H1 (cell line): ENCODE measurements around the gene TGM6. TPM values are rescaled to one million over a fixed set of nuclear protein-coding genes. Genes with fewer than 3 reads are reported as not detected.

Experiments
- CTCF ChIA-PET: fragments of 300-600 bp; sonication (Branson Sonifier 250); formaldehyde crosslinking; loops from one replicate; lab custom pipeline; 2021; ENCODE audit not compliant: partially characterized antibody; lab: Charles Lee
- POLR2A ChIA-PET: fragments of 300-600 bp; sonication (Branson Sonifier 250); formaldehyde crosslinking; loops from one replicate; lab custom pipeline; 2021; ENCODE audit warnings: inconsistent platforms; ENCODE audit not compliant: partially characterized antibody; lab: Charles Lee
- DNase-seq, 2 experiments: peaks; one replicate each; pipeline versions ENCODE4 v3.0.0 to v3.0.0-alpha.2; 2010 to 2022; ENCODE audit warnings: low spot score in 2 of 2, low read depth in 1 of 2, mixed read lengths in 1 of 2
- FAIRE-seq: peaks from 2 replicates; lab custom pipeline; 2011; peaks lifted over from hg19 to GRCh38; lab: Jason Lieb, UNC
- H2AFZ ChIP-seq: 2 replicates; pipeline ENCODE4 v1.8.1; 2012; ENCODE audit warnings: low read length, inconsistent platforms
- H2AK5ac ChIP-seq: 2 replicates; pipeline ENCODE4 v1.6.1; 2013; ENCODE audit warnings: low read depth, low read length
- H2BK120ac ChIP-seq: replicated peaks from 2 replicates; pipeline ENCODE3; 2013; ENCODE audit warnings: low read depth, low read length, inconsistent platforms
- H2BK12ac ChIP-seq: 2 replicates; pipeline ENCODE4 v1.6.1; 2013; ENCODE audit warnings: low read depth, low read length
- H2BK15ac ChIP-seq: 2 replicates; pipeline ENCODE4 v1.6.1; 2013; ENCODE audit warnings: low read length
- H2BK20ac ChIP-seq: 2 replicates; pipeline ENCODE4 v1.6.1; 2013; ENCODE audit warnings: low read length
- H2BK5ac ChIP-seq: 2 replicates; pipeline ENCODE4 v1.6.1; 2013; ENCODE audit warnings: low read depth, low read length
- H3K14ac ChIP-seq: 2 replicates; pipeline ENCODE4 v1.6.1; 2013; ENCODE audit warnings: inconsistent platforms; ENCODE audit not compliant: insufficient read length
- H3K18ac ChIP-seq: 2 replicates; pipeline ENCODE4 v1.6.1; 2013; ENCODE audit warnings: low read length; ENCODE audit errors: extremely low read depth
- H3K23ac ChIP-seq: 2 replicates; pipeline ENCODE4 v1.6.1; 2013; ENCODE audit warnings: inconsistent platforms; ENCODE audit not compliant: insufficient read length
- H3K23me2 ChIP-seq: 2 replicates; pipeline ENCODE4 v1.6.1; 2013; ENCODE audit warnings: low read depth, low read length
- H3K27ac ChIP-seq: 2 replicates; pipeline ENCODE4 v1.6.1; 2011; ENCODE audit warnings: low read depth, low read length, inconsistent platforms
- H3K27me3 ChIP-seq, 4 experiments: replicated peaks in 1 of 4; 1 replicate in 1 of 4; 2 replicates in 3 of 4; pipeline versions ENCODE4 v1.6.1 to v1.8.1; 2011 to 2013; ENCODE audit warnings: low read length in 3 of 4, mild to moderate bottlenecking in 3 of 4, inconsistent platforms in 2 of 4, mixed read lengths in 2 of 4, moderate library complexity in 1 of 4; ENCODE audit not compliant: control insufficient read depth in 3 of 4, insufficient read depth in 3 of 4; ENCODE audit errors: extremely low read depth in 1 of 4
- H3K36me3 ChIP-seq, 4 experiments: 2 replicates each; pipeline versions ENCODE4 v1.6.1 to v1.8.1; 2011 to 2013; ENCODE audit warnings: mild to moderate bottlenecking in 4 of 4, low read length in 3 of 4, moderate library complexity in 2 of 4, control low read depth in 1 of 4, inconsistent platforms in 1 of 4; ENCODE audit not compliant: insufficient read depth in 4 of 4, control insufficient read depth in 2 of 4
- H3K4ac ChIP-seq: replicated peaks from 2 replicates; pipeline ENCODE3; 2013; ENCODE audit warnings: low read length, low read depth, mixed read lengths, inconsistent platforms; ENCODE audit not compliant: insufficient read length
- H3K4me1 ChIP-seq, 4 experiments: replicated peaks in 1 of 4; 1 replicate in 1 of 4; 2 replicates in 3 of 4; pipeline versions ENCODE4 v1.6.1 to v1.8.1; 2011 to 2013; ENCODE audit warnings: low read length in 3 of 4, inconsistent platforms in 2 of 4, mixed read lengths in 1 of 4; ENCODE audit not compliant: insufficient read depth in 4 of 4, control insufficient read depth in 3 of 4
- H3K4me2 ChIP-seq, 2 experiments: 2 replicates each; pipeline versions ENCODE4 v1.6.1 to v1.8.1; 2011 to 2013; ENCODE audit warnings: low read depth in 2 of 2, low read length in 2 of 2, control low read depth in 1 of 2, inconsistent platforms in 1 of 2, mild to moderate bottlenecking in 1 of 2; ENCODE audit not compliant: insufficient read depth in 1 of 2
- H3K4me3 ChIP-seq, 4 experiments: fragments of 200-600, 300-600 bp in 1 of 4; sonication (generic), shearing (Covaris generic), sonication (Bioruptor Twin) in 1 of 4; 2 replicates each; pipeline versions ENCODE4 v1.5.1 to v1.8.1; 2011 to 2016; ENCODE audit warnings: low read length in 4 of 4, low read depth in 3 of 4, control low read depth in 2 of 4, inconsistent platforms in 2 of 4, mild to moderate bottlenecking in 2 of 4, mixed read lengths in 1 of 4, moderate library complexity in 1 of 4; ENCODE audit not compliant: insufficient read depth in 2 of 4; ENCODE audit errors: extremely low read depth in 1 of 4
- H3K56ac ChIP-seq: replicated peaks from 2 replicates; pipeline ENCODE3; 2013; ENCODE audit warnings: low read depth, mild to moderate bottlenecking, mixed read lengths, low read length, inconsistent platforms; ENCODE audit not compliant: insufficient read length
- H3K79me1 ChIP-seq: 2 replicates; pipeline ENCODE4 v1.6.1; 2013; ENCODE audit warnings: low read depth, low read length, control low read depth
- H3K79me2 ChIP-seq, 2 experiments: 2 replicates each; pipeline versions ENCODE4 v1.6.1 to v1.8.1; 2012 to 2013; ENCODE audit warnings: low read length in 2 of 2, mild to moderate bottlenecking in 2 of 2, inconsistent platforms in 1 of 2; ENCODE audit not compliant: insufficient read depth in 2 of 2, control insufficient read depth in 1 of 2
- H3K9ac ChIP-seq, 4 experiments: replicated peaks in 1 of 4; 1 replicate in 1 of 4; 2 replicates in 3 of 4; pipeline versions ENCODE4 v1.6.1 to v1.8.1; 2011 to 2013; ENCODE audit warnings: low read depth in 3 of 4, low read length in 3 of 4, control low read depth in 2 of 4, mild to moderate bottlenecking in 2 of 4, moderate library complexity in 2 of 4, inconsistent platforms in 1 of 4; ENCODE audit errors: extremely low read depth in 1 of 4
- H3K9me3 ChIP-seq, 2 experiments: 2 replicates each; pipeline versions ENCODE4 v1.6.1 to v1.8.1; 2012 to 2013; ENCODE audit warnings: mild to moderate bottlenecking in 2 of 2, moderate library complexity in 2 of 2, control low read depth in 1 of 2, inconsistent platforms in 1 of 2, low read depth in 1 of 2, low read length in 1 of 2, mixed read lengths in 1 of 2; ENCODE audit not compliant: insufficient read depth in 2 of 2
- H4K20me1 ChIP-seq, 2 experiments: replicated peaks in 1 of 2; 2 replicates each; pipeline versions ENCODE3 to v1.8.1; 2011 to 2013; ENCODE audit warnings: inconsistent platforms in 2 of 2, low read length in 2 of 2, mild to moderate bottlenecking in 1 of 2; ENCODE audit not compliant: insufficient read depth in 2 of 2, control insufficient read depth in 1 of 2
- H4K5ac ChIP-seq: 2 replicates; pipeline ENCODE4 v1.6.1; 2013; ENCODE audit warnings: low read length, low read depth, mixed read lengths, inconsistent platforms; ENCODE audit not compliant: insufficient read length
- H4K8ac ChIP-seq: 2 replicates; pipeline ENCODE4 v1.8.0; 2013; ENCODE audit warnings: mild to moderate bottlenecking, moderate library complexity, low read length, inconsistent platforms; ENCODE audit not compliant: insufficient read depth; ENCODE audit errors: extremely low read depth
- H4K91ac ChIP-seq: replicated peaks from 2 replicates; pipeline ENCODE3; 2013; ENCODE audit warnings: low read length, mixed read lengths, inconsistent platforms; ENCODE audit not compliant: insufficient read length
- CTBP2 ChIP-seq: IDR thresholded peaks from 2 replicates; pipeline ENCODE4 v1.7.0; 2011; ENCODE audit warnings: borderline replicate concordance, mild to moderate bottlenecking, moderate library complexity, mixed read lengths, low read length; ENCODE audit not compliant: insufficient read depth, insufficient read length
- CTCF ChIP-seq, 3 experiments: IDR thresholded peaks; 1 replicate in 2 of 3; 2 replicates in 1 of 3; pipeline versions ENCODE4 v1.5.1 to v1.6.1; 2011; ENCODE audit warnings: low read length in 3 of 3, mild to moderate bottlenecking in 3 of 3, inconsistent platforms in 2 of 3, low read depth in 1 of 3, moderate library complexity in 1 of 3; ENCODE audit not compliant: insufficient read depth in 1 of 3; ENCODE audit errors: control extremely low read depth in 1 of 3
- GABPA ChIP-seq: IDR thresholded peaks from 2 replicates; pipeline ENCODE4 v1.6.1; 2011; ENCODE audit warnings: mild to moderate bottlenecking, low read length, moderate library complexity, borderline replicate concordance; ENCODE audit not compliant: insufficient read depth
- JUN ChIP-seq: IDR thresholded peaks from 2 replicates; pipeline ENCODE4 v1.6.1; 2011; ENCODE audit warnings: low read depth, mild to moderate bottlenecking, improper control_type of control experiment, low read length
- KDM1A ChIP-seq: fragments of 200-600, 300-600 bp; sonication (generic); IDR thresholded peaks from 2 replicates; pipeline ENCODE4 v1.7.1; 2016; ENCODE audit warnings: mild to moderate bottlenecking, low read length, borderline replicate concordance
- MAX ChIP-seq: IDR thresholded peaks from 2 replicates; pipeline ENCODE4 v1.6.1; 2012; ENCODE audit warnings: inconsistent platforms
- NANOG ChIP-seq: IDR thresholded peaks from 2 replicates; pipeline ENCODE4 v1.6.1; 2011; ENCODE audit warnings: low read length, low read depth, mild to moderate bottlenecking, inconsistent platforms; ENCODE audit not compliant: insufficient read depth, poor library complexity, severe bottlenecking
- SAP30 ChIP-seq: fragments of 300-600 bp; sonication (generic); IDR thresholded peaks from 2 replicates; pipeline ENCODE4 v1.7.1; 2012; ENCODE audit warnings: low read length, moderate library complexity, mild to moderate bottlenecking, inconsistent platforms; ENCODE audit not compliant: insufficient read depth, insufficient replicate concordance
- SP1 ChIP-seq: IDR thresholded peaks from 2 replicates; pipeline ENCODE4 v1.6.1; 2011; ENCODE audit warnings: low read depth, low read length
- SP4 ChIP-seq: IDR thresholded peaks from 2 replicates; pipeline ENCODE4 v1.6.1; 2012; ENCODE audit warnings: low read length, inconsistent platforms
- TBP ChIP-seq: IDR thresholded peaks from 2 replicates; pipeline ENCODE4 v1.6.1; 2011; ENCODE audit warnings: low read depth, low read length, improper control_type of control experiment
- TCF12 ChIP-seq: IDR thresholded peaks from 2 replicates; pipeline ENCODE4 v1.6.1; 2011; ENCODE audit warnings: low read depth, mild to moderate bottlenecking, low read length
- WGBS, 2 experiments: shearing (Covaris generic) in 1 of 2; methylation state at CpG; one replicate each; pipeline versions ENCODE4 v1.1.6 to v1.1.7; 2013 to 2015; ENCODE audit warnings: low lambda C conversion rate in 2 of 2, mixed read lengths in 2 of 2, inconsistent platforms in 1 of 2, low coverage in 1 of 2, missing lambda C conversion rate in 1 of 2; ENCODE audit not compliant: insufficient replicate concordance in 2 of 2, insufficient coverage in 1 of 2, insufficient read length in 1 of 2; ENCODE audit errors: extremely low coverage in 1 of 2, missing lambda C conversion rate in 1 of 2; 5-methylcytosine and 5-hydroxymethylcytosine counted together
- polyA plus RNA-seq, 7 experiments: library from polyadenylated mRNA; depleted of rRNA in 3 of 7; stranded (reverse) in 5 of 7; unstranded in 2 of 7; fragments of >200 nt in 5 of 7; fragments of 200-250 nt in 2 of 7; gene quantifications; 1 replicate in 5 of 7; 2 replicates in 1 of 7; 4 replicates in 1 of 7; pipeline versions ENCODE4 v1.2.1 to v1.2.3, GENCODE V29; 2011 to 2013; ENCODE audit warnings: missing spikeins in 2 of 7, mixed read lengths in 2 of 7
- total RNA-seq: library from RNA; stranded (reverse); fragmentation: NEBNext Ultra II Directional; extraction: Animal tissue kit (Norgen Biotek cat#: 25700); gene quantifications from 2 replicates; pipeline ENCODE4 v1.2.1, GENCODE V29; 2021

The TGM6 gene
- total and polyA plus RNA-seq, 2 of the 8 experiments (the other 6 are each of a cell fraction or from before 2014, with no cell fraction given): 0.03 TPM; not detected in 1

- H4K20me1 ChIP-seq: no peaks in the 10 kb centered on the region
- H3K79me1 ChIP-seq: no peaks in the 10 kb centered on the region
- no peak for DNase-seq
- no peak overlapping the region for H2BK12ac ChIP-seq
- H2AK5ac ChIP-seq: no peak overlapping the region
- no peaks in the 10 kb centered on the region for H3K36me3 ChIP-seq
- ChIA-PET CTCF (interaction anchor here (0.7 to 1.7 kb wide), 4 partner anchors 9 to 155 kb away, joined by 3 to 8 read pairs (median 4); no protein-coding TSS in a partner anchor), POLR2A (no interaction called here)
- FAIRE-seq: no peak
- H3K4me2 ChIP-seq: no peak overlapping the region
- H3K4me3 ChIP-seq: no peak overlapping the region
- WGBS, 2 experiments: 91% methylated on average over 6 of the region's 6 CpGs; no CpG with 5 or more reads in 1 of the 2 experiments
- no peak overlapping the region for H3K18ac ChIP-seq
- H3K27ac ChIP-seq: no peak overlapping the region
- H3K4ac ChIP-seq: no peak overlapping the region
- H3K23ac ChIP-seq: no peak overlapping the region
- H3K9ac ChIP-seq: no peak overlapping the region
- no peak overlapping the region for H2BK15ac ChIP-seq
- H2BK5ac ChIP-seq: no peak overlapping the region
- no peaks in the 10 kb centered on the region for H3K23me2 ChIP-seq
- no peak overlapping the region for H3K14ac ChIP-seq
- H3K4me1 ChIP-seq: no peaks in the 10 kb centered on the region
- H3K27me3 ChIP-seq: no peaks in the 10 kb centered on the region
- H2AFZ ChIP-seq: no peak overlapping the region
- no peak overlapping the region for H4K8ac ChIP-seq
- no peak overlapping the region for H2BK120ac ChIP-seq
- H3K79me2 ChIP-seq: no peaks in the 10 kb centered on the region
- no peak overlapping the region for H4K91ac ChIP-seq
- no peak overlapping the region for H2BK20ac ChIP-seq
- no peak overlapping the region for H3K56ac ChIP-seq
- no peak overlapping the region for H4K5ac ChIP-seq
- H3K9me3 ChIP-seq: no peaks in the 10 kb centered on the region
- TF ChIP-seq NANOG (no peak), SP4 (no peak), GABPA (no peak), SAP30 (no peak), TCF12 (no peak), TBP (no peak), CTCF (IDR thresholded peaks at IDR 0.05; ENCODE audit: control extremely low read depth in 1 of 3, insufficient read depth in 1 of 3, low read depth in 1 of 3, low read length in 3 of 3) (no peak), SP1 (no peak), KDM1A (no peak), CTBP2 (no peak), MAX (no peak), JUN (no peak)
Measured at GRCh38 chr20:2429051-2429450, 48.4 kb downstream of the TGM6 start.
